Measurements from ENCODE around the gene TMEM131L.
"Not testable (repeated sequence)": the region's sequence is repeated elsewhere in the genome, so short reads cannot be mapped to it uniquely, and the experiment has no call there.

TMEM131L gene

GRCh38 chr4:153666505-153666904 lies 200.3 kb downstream of the TMEM131L start:
- DNase-seq = not testable (repeated sequence)

- no peak for DNase-seq
Measured at GRCh38 chr4:153668647-153669046, 202.5 kb downstream of the TMEM131L start.

GRCh38 chr4:153669838-153670237 lies 203.7 kb downstream of the TMEM131L start:
- DNase-seq = no peak

GRCh38 chr4:153676486-153676885 lies 210.3 kb downstream of the TMEM131L start:
- DNase-seq = no peak

- DNase-seq = no peak
Measured at GRCh38 chr4:153676984-153677383, 210.8 kb downstream of the TMEM131L start.

- peak; percentile 63 for DNase-seq
Measured at GRCh38 chr4:153679486-153679885, 213.3 kb downstream of the TMEM131L start.

GRCh38 chr4:153683763-153684181 lies 217.6 kb downstream of the TMEM131L start:
- DNase-seq = no peak

- DNase-seq = peak; percentile 79
Measured at GRCh38 chr4:153684182-153684970, 218.2 kb downstream of the TMEM131L start, which contains the start of gene TLR2. TSS of gene TLR2 (plus strand) at chr4:153684280. CDS start at chr4:153702908, 18,628 bp downstream.

- no peak for DNase-seq
Measured at GRCh38 chr4:153684971-153685371, 218.8 kb downstream of the TMEM131L start.

Measured in CD4-positive, alpha-beta T cell treated with Interleukin-15 for 1 hour (primary cell).